CD4-positive, alpha-beta memory T cell (primary cell): ENCODE results near the gene MEGF11. TPM values are rescaled to one million over a fixed set of nuclear protein-coding genes. Genes with fewer than 3 reads are reported as not detected.
"Not testable (repeated sequence)": the region's sequence is repeated elsewhere in the genome, so short reads cannot be mapped to it uniquely, and the experiment has no call there.

Experiments used
- CTCF ChIA-PET: fragments of 350-600 bp; sonication (Branson Sonifier 250); formaldehyde crosslinking; loops from one replicate; lab custom pipeline; 2021; ENCODE audit warnings: inconsistent platforms; ENCODE audit not compliant: partially characterized antibody; lab: Charles Lee
- POLR2A ChIA-PET: fragments of 350-600 bp; sonication (Branson Sonifier 250); formaldehyde crosslinking; loops from one replicate; lab custom pipeline; 2021; ENCODE audit not compliant: partially characterized antibody; lab: Charles Lee
- DNase-seq, 5 donors: peaks; one replicate each; pipeline versions ENCODE4 v3.0.0 to v3.0.0-alpha.2; 2020 to 2022; ENCODE audit warnings: mixed read lengths in 1 of 5
- H3K27ac ChIP-seq: one replicate; pipeline ENCODE4 v1.7.0; 2013; ENCODE audit warnings: low read depth, low read length
- H3K27me3 ChIP-seq: 2 replicates; pipeline ENCODE4 v1.7.0; 2013; ENCODE audit warnings: mild to moderate bottlenecking, low read length, moderate library complexity; ENCODE audit not compliant: insufficient read depth
- H3K36me3 ChIP-seq: 2 replicates; pipeline ENCODE4 v1.7.0; 2013; ENCODE audit warnings: mild to moderate bottlenecking, low read length, moderate library complexity; ENCODE audit not compliant: insufficient read depth
- H3K4me1 ChIP-seq: 2 replicates; pipeline ENCODE4 v1.7.0; 2013; ENCODE audit warnings: mild to moderate bottlenecking, low read length, moderate library complexity; ENCODE audit not compliant: insufficient read depth
- H3K4me3 ChIP-seq, 2 donors: one replicate each; pipeline ENCODE4 v1.7.0; 2013; ENCODE audit warnings: low read length in 2 of 2, mild to moderate bottlenecking in 1 of 2
- H3K9me3 ChIP-seq, 2 donors: one replicate each; pipeline ENCODE4 v1.7.0; 2013; ENCODE audit warnings: low read length in 2 of 2, control low read depth in 1 of 2; ENCODE audit not compliant: control insufficient read depth in 1 of 2
- H3K27ac Mint-ChIP-seq, 7 donors: one replicate each; pipeline ENCODE4 v1.8.0; 2020 to 2021; ENCODE audit warnings: mixed read lengths in 7 of 7, mild to moderate bottlenecking in 6 of 7, inconsistent platforms in 3 of 7, moderate library complexity in 3 of 7
- H3K27me3 Mint-ChIP-seq, 2 donors: one replicate each; pipeline ENCODE4 v1.8.0; 2020 to 2021; ENCODE audit warnings: mixed read lengths in 2 of 2
- H3K36me3 Mint-ChIP-seq, 2 donors: one replicate each; pipeline ENCODE4 v1.8.0; 2020 to 2021; ENCODE audit warnings: mixed read lengths in 2 of 2, inconsistent platforms in 1 of 2, mild to moderate bottlenecking in 1 of 2
- H3K4me1 Mint-ChIP-seq, 4 donors: one replicate each; pipeline ENCODE4 v1.8.0; 2020 to 2021; ENCODE audit warnings: mixed read lengths in 4 of 4, mild to moderate bottlenecking in 1 of 4
- H3K4me3 Mint-ChIP-seq, 8 donors: one replicate each; pipeline ENCODE4 v1.8.0; 2020 to 2021; ENCODE audit warnings: mixed read lengths in 8 of 8, mild to moderate bottlenecking in 7 of 8, moderate library complexity in 6 of 8, inconsistent platforms in 3 of 8
- H3K9me3 Mint-ChIP-seq, 8 donors: one replicate each; pipeline ENCODE4 v1.8.0; 2020 to 2021; ENCODE audit warnings: mixed read lengths in 8 of 8, mild to moderate bottlenecking in 5 of 8, inconsistent platforms in 3 of 8, moderate library complexity in 1 of 8
- intact Hi-C: fragments of 100-400 bp; cut with micrococcal nuclease; formaldehyde crosslinking; loops from one replicate; pipeline ENCODE4 v1.15.1; 2023
- polyA plus RNA-seq, 2 donors: library from polyadenylated mRNA; unstranded; fragments of 300-500 nt; fragmentation: Illumina TruSeq; gene quantifications; one replicate each; pipeline ENCODE4 v1.2.3, GENCODE V29; 2021
- total RNA-seq, 2 experiments: library from RNA; stranded (reverse); gene quantifications; one replicate each; pipeline ENCODE4 v1.2.3, GENCODE V29; 2021

The MEGF11 gene
- total and polyA plus RNA-seq, 4 experiments from 2014 or later = 0.69 TPM; not detected in 3

- no peaks in the 10 kb centered on the region for H3K36me3 ChIP-seq
- no peaks in the 10 kb centered on the region for H3K9me3 ChIP-seq
- peak in 4 of 5 donors; percentile 21 to 40 (median 29) for DNase-seq
- peaks cover 48% of the 10 kb centered on the region for H3K27me3 ChIP-seq
- Mint-ChIP-seq H3K36me3 (peaks cover 0 to 3% of the 10 kb centered on the region in 2 donors), H3K9me3 (peaks cover 0 to 4% (median 0%) of the 10 kb centered on the region in 8 donors), H3K4me1 (peaks cover 4 to 34% (median 13%) of the 10 kb centered on the region in 4 donors), H3K27ac (peak overlapping the region in 1 of 7 donors; percentile 11), H3K27me3 (peaks cover 43 to 45% of the 10 kb centered on the region in 2 donors), H3K4me3 (peak overlapping the region; percentile 74 to 86 (median 80))
- peak overlapping the region; percentile 47 to 52 for H3K4me3 ChIP-seq
- CTCF ChIA-PET = interaction anchor here (5.4 kb wide), 1 partner anchor 246 kb away, joined by 15 read pairs; the partner anchor contains the start of gene SNAPC5
- peaks cover 23% of the 10 kb centered on the region for H3K4me1 ChIP-seq
- no peak overlapping the region for H3K27ac ChIP-seq
- intact Hi-C loops = loop anchor here (2.0 to 5.0 kb wide), 2 partner anchors 245 to 315 kb away; partner anchors contain the start of gene SNAPC5
- POLR2A ChIA-PET = interaction anchor here (1.1 to 1.3 kb wide), 2 partner anchors 41 to 42 kb away, joined by 3 read pairs; no protein-coding TSS in a partner anchor
Observed at GRCh38 chr15:66251790-66252684, 1.5 kb downstream of the MEGF11 start.

GRCh38 chr15:66251065-66251789 is 2.3 kb downstream of the MEGF11 start:
- no peak overlapping the region for H3K4me3 ChIP-seq
- H3K9me3 ChIP-seq = no peaks in the 10 kb centered on the region
- Mint-ChIP-seq H3K4me3 (peak overlapping the region; percentile 46 to 81 (median 70)), H3K27ac (peak overlapping the region in 1 of 7 donors; percentile 11), H3K27me3 (peaks cover 46 to 48% of the 10 kb centered on the region in 2 donors), H3K9me3 (peaks cover 0 to 4% (median 0%) of the 10 kb centered on the region in 8 donors), H3K36me3 (peaks cover 0 to 3% of the 10 kb centered on the region in 2 donors), H3K4me1 (peaks cover 4 to 34% (median 13%) of the 10 kb centered on the region in 4 donors)
- no peak for DNase-seq
- POLR2A ChIA-PET = interaction anchor here (0.6 to 1.3 kb wide), 3 partner anchors 41 to 43 kb away, joined by 3 read pairs; no protein-coding TSS in a partner anchor
- H3K27me3 ChIP-seq = peaks cover 48% of the 10 kb centered on the region
- H3K27ac ChIP-seq = no peak overlapping the region
- H3K4me1 ChIP-seq = peaks cover 23% of the 10 kb centered on the region
- CTCF ChIA-PET = interaction anchor here (5.4 kb wide), 1 partner anchor 247 kb away, joined by 15 read pairs; the partner anchor contains the start of gene SNAPC5
- no peaks in the 10 kb centered on the region for H3K36me3 ChIP-seq
- intact Hi-C loops = loop anchor here (5.0 kb wide), 1 partner anchor 246 kb away; the partner anchor contains the start of gene SNAPC5

- no peak overlapping the region for H3K4me3 ChIP-seq
- no peak overlapping the region for H3K27ac ChIP-seq
- peaks cover 33% of the 10 kb centered on the region for H3K27me3 ChIP-seq
- CTCF ChIA-PET = interaction anchor here (1.2 to 5.4 kb wide), 2 partner anchors 12 to 248 kb away, joined by 3 to 15 read pairs; partner anchors contain the start of gene SNAPC5
- peaks cover 4 to 24% (median 13%) of the 10 kb centered on the region in 4 donors for H3K4me1 Mint-ChIP-seq
- H3K36me3 Mint-ChIP-seq = peaks cover 0 to 3% of the 10 kb centered on the region in 2 donors
- peak overlapping the region in 1 of 8 donors; percentile 20 for H3K4me3 Mint-ChIP-seq
- H3K27ac Mint-ChIP-seq = no peak overlapping the region
- H3K9me3 Mint-ChIP-seq = peaks cover 0 to 4% (median 0%) of the 10 kb centered on the region in 8 donors
- POLR2A ChIA-PET = no interaction called here
- H3K9me3 ChIP-seq = no peaks in the 10 kb centered on the region
- no peak for DNase-seq
- peaks cover 23% of the 10 kb centered on the region for H3K4me1 ChIP-seq
- H3K27me3 Mint-ChIP-seq = peaks cover 35 to 43% of the 10 kb centered on the region in 2 donors
- intact Hi-C loops = loop anchor here (5.0 kb wide), 1 partner anchor 248 kb away; the partner anchor contains the start of gene SNAPC5
- H3K36me3 ChIP-seq = no peaks in the 10 kb centered on the region
Observed at GRCh38 chr15:66249605-66250174, 3.9 kb downstream of the MEGF11 start.

- ChIA-PET POLR2A (no interaction called here), CTCF (no interaction called here)
- Mint-ChIP-seq H3K4me3 (no peak overlapping the region), H3K27me3 (peaks cover 39 to 40% of the 10 kb centered on the region in 2 donors), H3K27ac (no peak overlapping the region), H3K36me3 (no peaks in the 10 kb centered on the region), H3K4me1 (peaks cover 0 to 9% (median 5%) of the 10 kb centered on the region in 4 donors), H3K9me3 (peaks cover 0 to 2% (median 0%) of the 10 kb centered on the region in 8 donors)
- Histone ChIP-seq H3K4me3 (no peak overlapping the region), H3K4me1 (peaks cover 5% of the 10 kb centered on the region), H3K27me3 (peaks cover 13% of the 10 kb centered on the region), H3K36me3 (no peaks in the 10 kb centered on the region), H3K27ac (no peak overlapping the region), H3K9me3 (no peaks in the 10 kb centered on the region)
- DNase-seq = no peak
- intact Hi-C loops = no loop called here
Observed at GRCh38 chr15:66246937-66247336, 6.6 kb downstream of the MEGF11 start.

DNA sequence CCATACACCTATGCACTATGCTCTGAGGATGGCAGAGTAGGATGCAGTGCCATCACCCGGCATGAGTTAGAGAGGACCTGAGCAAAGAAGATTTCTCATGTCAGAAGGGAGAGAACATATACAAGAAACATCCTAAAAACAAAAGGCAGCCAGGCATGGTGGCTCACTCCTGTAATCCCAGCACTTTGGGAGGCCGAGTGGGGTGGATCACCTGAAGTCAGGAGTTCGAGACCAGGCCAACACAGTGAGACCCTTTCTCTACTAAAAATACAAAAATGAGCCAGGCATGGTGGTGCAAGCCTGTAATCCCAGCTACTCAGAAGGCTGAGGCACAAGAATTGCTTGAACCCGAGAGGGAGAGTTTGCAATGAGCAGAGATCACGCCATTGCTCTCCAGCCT is 7.7 kb downstream of the MEGF11 start:
- H3K36me3 Mint-ChIP-seq, DNase-seq, H3K9me3 Mint-ChIP-seq, H3K4me1 Mint-ChIP-seq, H3K27ac Mint-ChIP-seq, H3K36me3 ChIP-seq, H3K4me1 ChIP-seq, H3K9me3 ChIP-seq, CTCF ChIA-PET, H3K4me3 Mint-ChIP-seq, H3K27me3 ChIP-seq, intact Hi-C loops, H3K4me3 ChIP-seq, H3K27ac ChIP-seq, POLR2A ChIA-PET: not testable (repeated sequence)
- H3K27me3 Mint-ChIP-seq = peaks cover 34 to 35% of the 10 kb centered on the region in 2 donors

GRCh38 chr15:66241908-66242285 is 11.7 kb downstream of the MEGF11 start:
- Mint-ChIP-seq H3K36me3 (no peaks in the 10 kb centered on the region), H3K9me3 (no peaks in the 10 kb centered on the region), H3K4me3 (no peak overlapping the region), H3K27me3 (peaks cover 24 to 37% of the 10 kb centered on the region in 2 donors), H3K27ac (no peak overlapping the region), H3K4me1 (no peaks in the 10 kb centered on the region)
- ChIA-PET POLR2A (no interaction called here), CTCF (no interaction called here)
- H3K27ac ChIP-seq = no peak overlapping the region
- no peaks in the 10 kb centered on the region for H3K36me3 ChIP-seq
- H3K4me1 ChIP-seq = no peaks in the 10 kb centered on the region
- no peaks in the 10 kb centered on the region for H3K9me3 ChIP-seq
- H3K4me3 ChIP-seq = no peak overlapping the region
- DNase-seq = no peak
- intact Hi-C loops = no loop called here
- H3K27me3 ChIP-seq = no peaks in the 10 kb centered on the region
